ENCODE data around the gene SLC49A4.

GRCh38 chr3:122773944-122774509 is 20.8 kb upstream of the SLC49A4 start:
- TF ChIP-seq CTCF (conservative IDR thresholded peaks at IDR 0.05; ENCODE audit: low read depth, low read length) (no peak), EZH2phosphoT487 (IDR thresholded peaks at IDR 0.05; ENCODE audit: borderline replicate concordance, low read length) (no peak)
